Memory B cell (primary cell): ENCODE results near the gene MRGPRD.
A peak's percentile ranks its signal among the peaks of the same experiment; 100 is the strongest.

Experiments used
- ATAC-seq: fragments of 150-1000 bp; cut with Tn5 transposase; 2 replicates; pipeline ENCODE4 v1.10.0; 2021; ENCODE audit warnings: low read depth, mild to moderate bottlenecking, moderate library complexity
- DNase-seq, 2 donors: peaks; one replicate each; pipeline ENCODE4 v3.0.0; 2022; ENCODE audit warnings: low spot score in 2 of 2
- H3K27ac Mint-ChIP-seq: one replicate; pipeline ENCODE4 v1.8.0; 2022; ENCODE audit warnings: mild to moderate bottlenecking, moderate library complexity, mixed read lengths
- H3K27me3 Mint-ChIP-seq: one replicate; pipeline ENCODE4 v1.8.0; 2022; ENCODE audit warnings: mixed read lengths
- H3K36me3 Mint-ChIP-seq: one replicate; pipeline ENCODE4 v1.8.0; 2022; ENCODE audit warnings: mild to moderate bottlenecking, mixed read lengths
- H3K4me1 Mint-ChIP-seq: one replicate; pipeline ENCODE4 v1.8.0; 2022; ENCODE audit warnings: mixed read lengths
- H3K4me3 Mint-ChIP-seq: one replicate; pipeline ENCODE4 v1.8.0; 2022; ENCODE audit warnings: mild to moderate bottlenecking, moderate library complexity, mixed read lengths
- H3K9me3 Mint-ChIP-seq: one replicate; pipeline ENCODE4 v1.8.0; 2022; ENCODE audit warnings: mixed read lengths

The MRGPRD gene

DNA sequence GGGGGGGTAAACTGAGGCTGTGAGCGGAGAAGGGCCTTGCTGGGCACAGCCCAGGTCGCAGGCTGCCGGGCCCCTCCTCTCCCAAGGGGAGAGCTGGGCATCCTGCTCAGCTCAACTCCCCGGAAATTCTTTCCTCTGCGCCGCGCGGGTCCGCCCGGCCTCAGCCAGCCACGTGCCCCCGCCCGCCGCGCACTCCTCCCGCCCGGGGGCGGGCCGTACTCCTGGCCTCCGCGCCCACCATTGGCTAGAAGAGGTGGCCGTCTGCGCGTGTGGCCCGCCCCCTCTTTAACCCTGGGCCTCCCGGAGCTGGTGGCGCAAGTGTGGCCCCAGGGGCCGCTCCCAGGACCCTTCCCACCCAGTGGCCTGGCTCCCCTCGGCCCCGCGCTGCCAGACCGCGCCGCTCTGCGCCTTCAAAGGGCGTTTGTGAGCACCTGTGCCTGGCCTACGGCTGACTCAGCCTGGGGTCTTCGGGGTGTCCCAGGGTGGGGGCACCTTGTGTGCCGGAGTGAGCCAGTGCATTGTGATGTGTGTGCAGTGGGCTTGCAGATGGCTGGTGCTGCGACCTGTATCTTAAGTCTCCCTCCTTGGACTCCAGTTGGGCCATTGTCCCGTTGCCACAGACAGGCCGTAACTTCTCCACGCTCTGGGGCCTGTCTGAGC is 30.3 kb upstream of the MRGPRD start:
- H3K27me3 Mint-ChIP-seq = peaks cover 19% of the 10 kb centered on the region
- peak; percentile 57 for ATAC-seq
- peak overlapping the region; percentile 33 for H3K4me3 Mint-ChIP-seq
- no peaks in the 10 kb centered on the region for H3K36me3 Mint-ChIP-seq
- DNase-seq = no peak
- H3K27ac Mint-ChIP-seq = peak overlapping the region; percentile 45
- peaks cover 3% of the 10 kb centered on the region for H3K4me1 Mint-ChIP-seq
- peaks cover under 1% of the 10 kb centered on the region for H3K9me3 Mint-ChIP-seq

GRCh38 chr11:69010361-69010891 is 29.6 kb upstream of the MRGPRD start:
- Mint-ChIP-seq H3K9me3 (no peaks in the 10 kb centered on the region), H3K36me3 (no peaks in the 10 kb centered on the region), H3K4me3 (no peak overlapping the region), H3K4me1 (peaks cover 3% of the 10 kb centered on the region), H3K27me3 (peaks cover 24% of the 10 kb centered on the region), H3K27ac (no peak overlapping the region)
- DNase-seq = no peak
- no peak for ATAC-seq

DNA sequence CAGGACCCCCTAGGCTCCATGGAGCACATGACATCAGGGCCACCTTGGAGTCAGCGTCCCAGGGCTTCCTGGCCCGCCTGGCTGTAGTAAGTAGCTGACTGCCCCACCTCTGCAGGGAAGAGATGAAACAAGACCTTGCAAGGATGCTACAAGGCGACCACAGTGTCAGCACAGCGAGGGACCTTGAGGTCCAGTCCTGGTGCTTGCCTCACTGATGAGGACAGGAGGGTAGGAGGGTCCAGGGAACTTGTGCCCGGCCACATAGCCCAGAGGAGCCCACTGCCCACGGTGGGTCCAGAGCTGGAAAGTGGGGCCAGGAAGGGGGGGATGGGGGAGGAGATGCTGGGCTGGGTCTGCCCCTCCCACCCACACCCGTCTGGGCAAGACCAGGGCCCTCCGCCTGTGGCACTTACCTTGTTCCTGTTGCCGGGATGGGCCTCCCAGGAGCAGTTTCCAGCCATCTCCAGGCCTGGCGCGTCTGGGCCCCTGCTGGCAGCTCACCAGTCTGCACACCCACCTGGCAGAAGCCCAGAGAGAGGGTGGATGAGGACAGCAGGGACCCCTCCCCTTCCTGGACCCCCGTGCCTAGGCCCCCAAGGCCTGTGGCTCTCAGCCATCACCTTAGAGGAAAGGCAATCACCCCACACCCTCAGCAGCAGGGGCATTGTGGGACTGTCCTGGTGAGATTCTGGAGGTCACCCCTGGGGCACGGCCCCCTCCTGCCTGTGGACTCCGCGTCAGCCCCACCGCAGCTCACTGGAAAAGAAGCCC is 28.8 kb upstream of the MRGPRD start:
- DNase-seq (no peak), ATAC-seq (no peak)
- H3K4me3 Mint-ChIP-seq = no peak overlapping the region
- H3K27ac Mint-ChIP-seq = no peak overlapping the region
- H3K4me1 Mint-ChIP-seq = peaks cover 3% of the 10 kb centered on the region
- no peaks in the 10 kb centered on the region for H3K36me3 Mint-ChIP-seq
- peaks cover 26% of the 10 kb centered on the region for H3K27me3 Mint-ChIP-seq
- H3K9me3 Mint-ChIP-seq = no peaks in the 10 kb centered on the region

GRCh38 chr11:69008737-69009440 is 28.1 kb upstream of the MRGPRD start:
- H3K9me3 Mint-ChIP-seq = no peaks in the 10 kb centered on the region
- H3K36me3 Mint-ChIP-seq = no peaks in the 10 kb centered on the region
- DNase-seq (no peak), ATAC-seq (no peak)
- H3K27me3 Mint-ChIP-seq = peaks cover 27% of the 10 kb centered on the region
- H3K4me1 Mint-ChIP-seq = peaks cover 3% of the 10 kb centered on the region
- H3K4me3 Mint-ChIP-seq = no peak overlapping the region
- H3K27ac Mint-ChIP-seq = no peak overlapping the region

DNA sequence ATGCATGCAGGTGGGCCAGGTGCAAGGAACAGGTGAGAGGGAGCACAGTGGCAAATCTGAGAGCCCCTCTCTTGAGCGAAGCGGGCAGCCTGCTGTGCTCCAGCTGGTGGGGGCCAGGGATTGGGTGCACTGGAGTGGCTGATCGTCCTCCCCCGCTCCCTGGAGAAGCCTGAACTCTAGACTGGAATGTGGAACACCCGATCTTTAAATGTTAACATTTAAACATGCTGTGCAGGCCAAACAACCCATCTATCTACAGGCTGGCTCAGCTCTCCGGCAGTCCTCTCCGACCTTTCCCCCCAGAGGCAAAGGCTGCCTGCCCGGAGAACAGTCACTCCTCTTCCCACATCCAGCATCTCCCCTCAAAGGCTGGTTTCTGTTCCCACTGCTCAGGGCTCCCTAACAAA is 27.2 kb upstream of the MRGPRD start:
- Mint-ChIP-seq H3K4me1 (peaks cover 3% of the 10 kb centered on the region), H3K4me3 (no peak overlapping the region), H3K36me3 (no peaks in the 10 kb centered on the region), H3K9me3 (no peaks in the 10 kb centered on the region), H3K27me3 (peaks cover 29% of the 10 kb centered on the region), H3K27ac (no peak overlapping the region)
- ATAC-seq (no peak), DNase-seq (no peak)

GRCh38 chr11:69006816-69007215 is 26.0 kb upstream of the MRGPRD start:
- H3K9me3 Mint-ChIP-seq = no peaks in the 10 kb centered on the region
- ATAC-seq (no peak), DNase-seq (no peak)
- H3K4me3 Mint-ChIP-seq = no peak overlapping the region
- peaks cover 27% of the 10 kb centered on the region for H3K27me3 Mint-ChIP-seq
- no peaks in the 10 kb centered on the region for H3K36me3 Mint-ChIP-seq
- H3K4me1 Mint-ChIP-seq = peaks cover 3% of the 10 kb centered on the region
- H3K27ac Mint-ChIP-seq = no peak overlapping the region

DNA sequence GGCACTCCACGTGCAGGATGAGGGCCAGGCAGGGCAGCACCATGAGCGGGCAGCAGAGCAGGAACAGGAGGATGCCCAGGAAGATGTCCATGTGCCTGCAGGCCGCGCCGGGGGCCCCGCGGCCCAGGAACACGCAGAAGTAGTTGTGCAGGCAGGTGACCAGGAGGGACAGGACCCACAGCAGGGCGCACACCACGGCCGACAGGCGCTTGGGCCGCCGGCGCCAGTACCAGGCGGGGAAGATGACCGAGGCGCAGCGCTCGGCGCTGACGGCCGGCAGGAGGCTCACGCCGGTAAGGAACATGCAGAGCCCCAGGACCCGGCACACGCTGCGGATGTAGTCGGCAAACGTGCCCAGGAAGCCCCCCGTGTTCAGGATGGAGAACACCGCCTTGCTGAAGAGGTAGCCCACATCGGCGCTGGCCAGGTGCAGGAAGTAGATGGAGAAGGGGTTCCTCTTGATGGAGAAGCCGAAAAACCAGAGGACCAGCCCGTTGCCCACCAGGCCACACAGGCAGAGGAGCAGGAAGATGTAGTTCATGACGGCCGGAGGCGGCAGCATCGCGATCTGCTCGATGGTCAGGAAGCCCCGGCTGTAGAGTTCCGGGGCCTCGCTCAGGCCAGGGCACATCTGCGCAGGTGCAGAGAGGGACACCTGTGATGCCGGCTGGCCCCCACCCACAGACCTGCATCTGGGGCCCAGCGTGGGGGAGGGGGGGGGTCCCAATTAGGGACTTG is 25.0 kb upstream of the MRGPRD start:
- H3K9me3 Mint-ChIP-seq = no peaks in the 10 kb centered on the region
- no peaks in the 10 kb centered on the region for H3K36me3 Mint-ChIP-seq
- H3K4me1 Mint-ChIP-seq = no peaks in the 10 kb centered on the region
- peaks cover 22% of the 10 kb centered on the region for H3K27me3 Mint-ChIP-seq
- no peak overlapping the region for H3K27ac Mint-ChIP-seq
- ATAC-seq (no peak), DNase-seq (no peak)
- no peak overlapping the region for H3K4me3 Mint-ChIP-seq

- no peaks in the 10 kb centered on the region for H3K36me3 Mint-ChIP-seq
- H3K4me1 Mint-ChIP-seq = no peaks in the 10 kb centered on the region
- no peak for DNase-seq
- H3K9me3 Mint-ChIP-seq = no peaks in the 10 kb centered on the region
- ATAC-seq = no peak
- peak overlapping the region; percentile 4 for H3K4me3 Mint-ChIP-seq
- peaks cover 22% of the 10 kb centered on the region for H3K27me3 Mint-ChIP-seq
- no peak overlapping the region for H3K27ac Mint-ChIP-seq
Observed at GRCh38 chr11:69005183-69005630, 24.4 kb upstream of the MRGPRD start.

DNA sequence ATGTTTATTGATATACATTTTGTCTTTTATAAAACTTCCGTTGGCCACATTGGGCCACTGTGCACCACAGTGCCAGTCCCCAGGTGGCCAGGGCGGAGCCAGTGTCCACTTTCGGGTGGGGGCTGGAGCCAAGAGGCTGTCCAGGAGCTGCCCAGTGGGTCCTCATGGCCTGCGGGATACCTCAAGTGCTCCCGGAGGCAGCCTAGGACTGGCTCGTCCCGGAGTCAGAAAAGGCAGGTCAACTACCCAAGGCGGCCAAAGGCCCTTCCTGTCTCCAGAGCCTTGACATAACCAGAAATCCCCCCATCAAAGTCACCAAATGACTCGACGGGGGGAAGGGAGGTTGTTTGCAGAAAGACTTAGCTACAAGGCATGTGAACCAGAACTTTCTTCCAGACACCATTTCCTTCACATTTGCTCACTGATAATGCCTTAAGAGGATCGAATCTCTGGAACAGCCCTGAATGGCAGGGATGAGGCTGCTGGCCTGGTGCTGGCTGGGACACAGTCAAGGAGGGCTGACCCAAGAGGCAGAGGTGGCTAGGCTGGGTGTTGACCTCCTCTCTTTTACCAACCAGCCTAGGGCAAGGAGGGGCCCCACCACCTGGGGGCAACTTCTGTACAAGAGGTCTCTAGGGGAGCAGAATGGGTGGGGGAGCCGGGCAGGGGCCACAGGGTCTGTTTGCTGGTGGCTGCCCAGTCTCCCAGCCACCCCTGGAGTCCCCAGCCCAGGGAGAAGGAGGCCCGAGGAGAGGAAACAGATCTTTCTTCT is 23.8 kb upstream of the MRGPRD start:
- no peaks in the 10 kb centered on the region for H3K4me1 Mint-ChIP-seq
- no peaks in the 10 kb centered on the region for H3K9me3 Mint-ChIP-seq
- DNase-seq (no peak), ATAC-seq (no peak)
- peaks cover 18% of the 10 kb centered on the region for H3K27me3 Mint-ChIP-seq
- H3K36me3 Mint-ChIP-seq = no peaks in the 10 kb centered on the region
- no peak overlapping the region for H3K4me3 Mint-ChIP-seq
- no peak overlapping the region for H3K27ac Mint-ChIP-seq

DNA sequence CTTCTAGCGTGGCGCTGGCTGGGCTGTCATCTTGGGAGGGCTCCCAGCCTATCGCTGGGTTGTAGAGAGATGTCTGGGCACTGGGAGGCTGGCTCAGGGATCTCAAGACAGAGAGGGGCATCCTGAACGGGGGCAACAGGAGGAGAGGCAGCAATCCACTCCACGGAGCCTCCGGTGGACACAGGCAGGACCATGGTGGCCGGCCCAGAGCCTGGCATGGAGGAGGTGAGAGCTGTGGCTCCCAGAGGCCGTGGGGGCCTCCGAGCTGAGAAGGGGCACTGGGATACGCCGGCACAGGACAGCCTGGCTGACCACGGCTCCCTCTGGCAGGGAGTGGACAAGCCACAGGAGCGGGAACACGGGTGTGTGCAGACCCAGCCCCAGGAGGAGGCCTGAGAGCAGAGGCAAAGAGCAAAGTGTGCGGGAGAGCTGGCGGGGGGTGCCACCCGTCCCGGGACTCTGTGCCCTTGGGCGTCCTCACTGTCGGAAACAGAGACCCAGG is 23.1 kb upstream of the MRGPRD start:
- DNase-seq (no peak), ATAC-seq (no peak)
- Mint-ChIP-seq H3K4me1 (no peaks in the 10 kb centered on the region), H3K36me3 (no peaks in the 10 kb centered on the region), H3K27me3 (peaks cover 20% of the 10 kb centered on the region), H3K4me3 (no peak overlapping the region), H3K9me3 (no peaks in the 10 kb centered on the region), H3K27ac (no peak overlapping the region)

DNA sequence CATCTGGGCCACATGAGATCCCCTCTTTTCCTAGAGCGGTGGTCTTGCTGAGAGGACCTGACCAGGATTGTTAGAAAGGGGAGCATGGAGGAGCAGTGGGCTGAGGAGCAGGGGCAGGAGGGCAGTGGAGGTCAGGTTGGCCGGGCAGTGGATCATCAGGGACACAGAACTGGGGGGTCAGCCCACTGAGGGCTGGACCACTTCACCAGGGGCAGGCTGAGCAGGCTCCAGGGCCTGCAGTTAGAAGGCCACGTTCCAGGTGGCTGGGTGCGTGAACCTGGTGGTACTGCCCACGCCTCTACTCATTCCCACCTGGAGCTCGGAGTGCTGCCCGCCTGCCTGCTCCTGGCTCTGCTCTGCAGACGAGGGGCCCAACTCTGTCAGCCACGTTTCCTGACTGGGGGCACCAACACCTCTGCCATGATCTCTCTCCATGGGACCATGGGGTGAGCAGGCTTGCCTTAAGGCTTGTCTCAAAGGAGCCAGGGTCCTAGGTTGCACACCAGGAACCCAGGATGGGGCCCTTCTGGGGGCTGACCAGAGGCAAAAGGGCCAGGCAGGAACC is 22.6 kb upstream of the MRGPRD start:
- no peaks in the 10 kb centered on the region for H3K36me3 Mint-ChIP-seq
- ATAC-seq (no peak), DNase-seq (no peak)
- no peaks in the 10 kb centered on the region for H3K4me1 Mint-ChIP-seq
- H3K4me3 Mint-ChIP-seq = no peak overlapping the region
- H3K9me3 Mint-ChIP-seq = no peaks in the 10 kb centered on the region
- H3K27ac Mint-ChIP-seq = no peak overlapping the region
- H3K27me3 Mint-ChIP-seq = peaks cover 21% of the 10 kb centered on the region

DNA sequence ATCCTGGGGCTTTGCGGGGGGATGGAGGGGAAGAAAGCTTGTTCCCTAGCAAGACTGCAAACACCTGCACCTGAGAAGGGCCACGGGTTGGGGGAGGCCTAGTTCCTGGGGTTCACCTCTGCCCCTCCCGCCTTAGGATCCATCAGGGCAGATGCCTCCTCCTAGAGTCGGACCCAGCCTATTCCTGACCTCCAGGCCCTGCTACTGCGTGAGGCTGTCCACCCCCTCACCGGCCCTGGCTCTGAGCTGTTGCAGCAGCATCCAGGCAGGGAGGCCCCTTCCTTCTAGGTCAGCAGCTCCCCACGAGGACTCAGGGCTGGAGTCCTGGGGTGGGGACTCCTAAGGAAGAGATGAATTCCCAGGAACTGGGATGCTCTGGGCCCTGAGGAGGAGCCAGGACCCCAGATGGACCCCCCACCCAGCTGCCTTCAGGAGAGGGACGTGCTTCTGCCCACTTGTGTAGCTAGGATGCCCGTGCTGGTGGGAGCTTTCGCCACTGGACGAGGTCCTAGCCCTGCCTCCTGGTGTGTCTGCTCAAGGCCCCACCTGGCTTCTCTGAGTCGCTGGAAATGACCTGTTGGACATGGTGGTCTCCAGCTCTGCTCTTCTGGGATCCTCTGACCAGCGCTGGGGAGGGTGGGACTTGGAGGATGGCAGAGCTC is 21.9 kb upstream of the MRGPRD start:
- peaks cover 23% of the 10 kb centered on the region for H3K27me3 Mint-ChIP-seq
- DNase-seq = no peak
- no peaks in the 10 kb centered on the region for H3K4me1 Mint-ChIP-seq
- no peak overlapping the region for H3K4me3 Mint-ChIP-seq
- H3K36me3 Mint-ChIP-seq = no peaks in the 10 kb centered on the region
- H3K9me3 Mint-ChIP-seq = no peaks in the 10 kb centered on the region
- no peak for ATAC-seq
- H3K27ac Mint-ChIP-seq = no peak overlapping the region
